ENCODE results near the gene FTSJ3. TPM values are rescaled to one million over a fixed set of nuclear protein-coding genes. Genes with fewer than 3 reads are reported as not detected.

The FTSJ3 gene
- total RNA-seq, 3 donors from 2014 or later = 26.9 to 48.2 (median 29.4) TPM

DNA sequence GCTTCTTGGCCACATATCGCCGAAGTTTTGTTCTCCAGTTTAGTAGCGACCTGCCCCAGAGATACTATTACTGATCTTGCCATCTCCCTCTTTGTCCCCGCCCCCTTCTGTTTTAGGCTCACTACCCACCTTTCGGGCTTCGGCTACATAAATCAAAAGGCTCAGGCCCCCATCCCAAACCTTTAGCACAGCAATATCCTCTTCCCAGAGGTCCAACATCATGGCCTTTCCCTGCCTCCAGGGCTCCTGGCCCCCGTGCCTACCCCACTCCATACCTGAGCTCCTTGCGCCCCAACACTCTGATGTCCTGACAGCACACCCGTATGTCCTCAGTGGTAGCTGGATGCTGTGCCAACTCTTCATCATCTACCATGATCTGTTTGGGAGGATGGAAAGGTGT is 3.1 kb downstream of the FTSJ3 start:
- ATAC-seq = no peak
- DNase-seq = no peak
- H3K9me3 ChIP-seq = no peaks in the 10 kb centered on the region
- TF ChIP-seq CTCF (IDR thresholded peaks at IDR 0.05) = no peak
- H3K36me3 ChIP-seq (ENCODE audit: low read depth) = peaks cover 12% of the 10 kb centered on the region
- peaks cover 19% of the 10 kb centered on the region for H3K4me1 ChIP-seq (ENCODE audit: low read depth)
- H3K4me3 ChIP-seq = no peak overlapping the region
- intact Hi-C loops (cut with DNase I, micrococcal nuclease) = loop anchor here in 1 of 2 donors (10.0 kb wide), 1 partner anchor 50 kb away; the partner anchor contains the start of genes CCDC47 and DDX42

GRCh38 chr17:63823659-63824331 is 3.7 kb downstream of the FTSJ3 start:
- ATAC-seq (no peak), DNase-seq (no peak)
- peaks cover 18% of the 10 kb centered on the region for H3K4me1 ChIP-seq (ENCODE audit: low read depth)
- peaks cover 12% of the 10 kb centered on the region for H3K36me3 ChIP-seq (ENCODE audit: low read depth)
- H3K9me3 ChIP-seq = no peaks in the 10 kb centered on the region
- no peak overlapping the region for H3K4me3 ChIP-seq
- TF ChIP-seq CTCF (IDR thresholded peaks at IDR 0.05) = no peak
- intact Hi-C loops (cut with DNase I, micrococcal nuclease) = loop anchor here in 1 of 2 donors (10.0 kb wide), 1 partner anchor 49 kb away; the partner anchor contains the start of genes CCDC47 and DDX42

DNA sequence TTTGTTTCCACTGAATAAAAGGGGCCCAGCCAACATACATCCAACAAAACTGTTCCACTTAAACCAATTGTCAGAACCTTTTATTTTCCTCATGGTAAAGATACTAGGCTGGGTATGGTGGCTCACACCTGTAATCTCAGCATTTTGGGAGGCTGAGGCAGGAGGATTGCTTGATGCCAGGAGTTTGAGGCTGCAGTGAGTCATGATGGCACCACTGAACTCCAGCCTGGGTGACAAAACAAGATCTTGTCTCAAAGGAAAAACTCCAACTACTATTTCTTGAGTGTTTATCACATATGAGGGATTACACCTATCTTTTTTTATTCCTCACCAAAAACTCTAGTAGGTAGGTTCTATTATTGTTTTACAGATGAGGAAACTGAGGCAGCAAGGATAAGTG is 4.9 kb downstream of the FTSJ3 start:
- Histone ChIP-seq H3K36me3 (ENCODE audit: low read depth) (peaks cover 21% of the 10 kb centered on the region), H3K4me1 (ENCODE audit: low read depth) (peaks cover 9% of the 10 kb centered on the region), H3K9me3 (no peaks in the 10 kb centered on the region), H3K4me3 (no peak overlapping the region)
- intact Hi-C loops (cut with DNase I, micrococcal nuclease) = loop anchor here in 1 of 2 donors (10.0 kb wide), 1 partner anchor 48 kb away; the partner anchor contains the start of genes CCDC47 and DDX42
- DNase-seq = no peak
- ATAC-seq = no peak
- no peak for TF ChIP-seq CTCF (IDR thresholded peaks at IDR 0.05)

DNA sequence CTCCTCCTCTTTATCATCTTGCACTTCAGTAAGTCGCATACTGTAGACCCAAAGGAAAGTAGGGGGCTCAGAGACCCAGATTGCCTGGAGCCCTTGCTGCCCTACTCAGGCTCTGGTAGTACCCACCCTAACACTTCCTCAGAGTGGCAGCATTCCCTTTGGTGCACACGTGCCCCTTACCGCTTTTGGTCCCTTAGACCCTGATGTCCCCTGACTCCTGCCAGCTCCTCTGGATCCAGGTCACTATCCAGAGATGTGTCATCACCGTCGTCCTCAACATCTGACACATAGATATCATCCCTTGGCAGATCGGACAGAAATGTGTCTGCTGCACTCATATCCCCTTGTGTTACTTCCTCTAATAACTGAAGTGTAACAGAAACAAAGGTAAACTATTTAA is 5.7 kb downstream of the FTSJ3 start:
- Histone ChIP-seq H3K36me3 (ENCODE audit: low read depth) (peaks cover 23% of the 10 kb centered on the region), H3K4me3 (no peak overlapping the region), H3K9me3 (no peaks in the 10 kb centered on the region), H3K4me1 (ENCODE audit: low read depth) (peaks cover 9% of the 10 kb centered on the region)
- ATAC-seq (no peak), DNase-seq (no peak)
- intact Hi-C loops (cut with DNase I, micrococcal nuclease) = loop anchor here in 1 of 2 donors (10.0 kb wide), 1 partner anchor 47 kb away; the partner anchor contains the start of genes CCDC47 and DDX42
- no peak for TF ChIP-seq CTCF (IDR thresholded peaks at IDR 0.05)

DNA sequence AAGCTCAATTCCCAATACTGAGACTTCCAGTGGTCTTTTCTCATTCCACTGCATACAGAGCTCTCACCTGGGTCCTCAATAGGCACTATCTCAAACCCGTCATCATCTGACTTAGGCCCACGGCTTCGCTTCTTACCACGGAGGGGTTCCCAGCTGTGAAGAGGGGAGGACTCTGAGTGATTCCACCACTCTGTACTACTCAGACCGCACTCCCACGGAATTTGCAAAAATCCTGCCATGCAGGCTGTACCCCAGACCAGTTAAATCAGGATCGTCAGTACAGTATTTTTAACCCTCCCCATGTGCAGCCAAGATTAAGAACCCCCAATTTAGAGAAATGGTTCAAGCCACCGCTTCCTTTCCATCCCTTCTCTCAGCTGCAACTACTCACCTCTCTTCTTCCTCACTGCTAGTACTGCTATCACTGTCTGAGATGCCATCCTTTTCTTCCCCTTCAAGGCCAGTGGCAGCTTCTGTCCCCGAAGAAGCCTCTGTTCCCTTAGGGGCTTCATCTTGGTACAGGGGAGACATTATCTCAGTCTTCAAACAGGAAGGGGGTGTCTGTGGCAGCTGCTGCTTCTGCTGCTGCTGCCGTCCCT is 6.4 kb downstream of the FTSJ3 start:
- no peak for DNase-seq
- peaks cover 6% of the 10 kb centered on the region for H3K4me1 ChIP-seq (ENCODE audit: low read depth)
- no peak overlapping the region for H3K4me3 ChIP-seq
- peaks cover 23% of the 10 kb centered on the region for H3K36me3 ChIP-seq (ENCODE audit: low read depth)
- H3K9me3 ChIP-seq = no peaks in the 10 kb centered on the region
- no peak for TF ChIP-seq CTCF (IDR thresholded peaks at IDR 0.05)
- ATAC-seq = no peak
- intact Hi-C loops (cut with DNase I, micrococcal nuclease) = loop anchor here in 1 of 2 donors (10.0 kb wide), 1 partner anchor 46 kb away; the partner anchor contains the start of genes CCDC47 and DDX42

All from mucosa of descending colon (tissue), 3 donors.